NCI-H524 treated with DMSO at 0.1 percent for 48 hours (cell line): Measurements from ENCODE around the gene FAP.

Source experiments
- DNase-seq: peaks from one replicate; lab custom pipeline; 2025; lab: John Stamatoyannopoulos, UW

FAP gene

DNA sequence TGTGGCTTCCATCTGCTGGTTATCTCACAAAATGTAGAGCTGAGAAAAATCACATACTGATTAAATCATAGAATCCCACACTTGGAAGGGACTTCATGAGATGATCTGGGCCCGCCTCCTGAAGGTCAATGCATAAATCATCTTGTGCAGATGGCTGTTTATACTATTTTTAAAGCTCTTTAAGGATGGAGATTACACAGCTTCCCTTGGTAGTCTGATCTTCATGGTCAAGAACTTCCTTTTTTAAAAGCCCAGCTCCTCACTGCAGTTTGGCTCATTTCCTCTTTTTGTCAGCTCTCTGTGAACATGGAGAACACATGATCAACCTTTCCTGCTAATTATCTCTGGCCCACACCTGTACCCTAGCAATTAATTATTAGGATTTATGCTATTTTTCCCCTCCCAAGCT is 117.1 kb downstream of the FAP start:
- no peak for DNase-seq

DNA sequence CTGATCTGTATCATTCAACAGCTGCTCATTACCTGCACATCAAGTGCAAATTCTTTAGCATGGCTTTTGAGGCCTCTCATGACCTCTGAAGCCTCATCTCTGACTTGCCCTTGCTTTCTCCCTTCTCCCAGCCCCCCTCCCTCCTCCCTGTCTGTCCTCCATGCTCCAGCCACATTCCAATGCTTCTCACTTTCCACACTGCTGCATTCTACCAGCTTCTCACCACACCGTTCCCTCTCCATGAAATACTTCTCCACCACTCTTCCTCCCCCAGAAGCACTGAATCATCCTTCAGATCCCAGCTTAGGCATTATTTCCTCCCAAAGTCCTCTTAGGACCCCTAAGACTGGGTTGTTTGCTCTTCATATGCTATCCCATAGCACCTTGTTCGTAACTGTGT is 118.1 kb downstream of the FAP start:
- no peak for DNase-seq

DNA sequence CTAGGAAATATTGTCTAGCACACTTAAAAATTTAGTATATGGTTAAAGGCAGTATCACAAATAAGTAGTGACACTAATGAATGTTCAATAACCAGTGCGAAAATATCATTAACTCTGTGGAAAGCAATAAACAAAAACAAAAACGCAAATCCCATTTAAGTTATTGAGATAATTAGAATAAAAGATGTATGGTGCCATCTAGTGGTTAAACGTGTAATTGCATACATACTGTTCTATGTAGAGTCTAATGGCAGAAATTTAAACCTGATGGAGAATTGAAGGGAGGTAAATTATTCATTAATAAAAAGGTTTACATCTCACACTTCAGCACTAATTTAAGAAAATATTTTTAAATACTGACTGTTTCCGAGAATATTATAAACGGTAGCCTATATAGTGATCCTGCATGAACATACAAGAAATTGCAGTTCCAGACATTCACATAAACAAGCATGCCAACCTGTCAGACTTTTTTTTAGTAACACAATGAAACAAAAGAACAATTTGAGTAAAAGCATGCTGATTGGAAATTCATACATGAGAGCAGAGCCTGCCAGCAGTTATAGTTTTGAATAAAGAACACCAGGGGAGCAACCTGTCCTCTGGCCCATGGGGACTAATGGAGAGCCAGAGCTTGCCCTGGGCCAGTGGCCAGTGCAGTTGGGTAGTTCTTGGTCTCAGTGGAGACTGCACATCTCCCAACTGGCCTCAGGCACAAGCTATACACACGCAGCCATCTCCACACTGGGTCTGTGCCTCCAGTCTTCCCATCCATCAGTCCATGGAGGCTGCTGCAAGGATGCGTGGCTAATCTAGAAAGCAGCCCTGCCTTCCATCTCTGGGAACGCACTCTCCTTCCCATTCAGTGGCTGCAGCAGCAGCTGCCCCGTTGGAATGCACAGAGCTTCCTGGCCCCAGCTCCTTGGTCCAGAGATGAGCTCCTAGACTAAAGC is 119.2 kb downstream of the FAP start:
- peak; percentile 20 for DNase-seq
